Measurements from ENCODE around the gene IFRD1.

Gene IFRD1

DNA sequence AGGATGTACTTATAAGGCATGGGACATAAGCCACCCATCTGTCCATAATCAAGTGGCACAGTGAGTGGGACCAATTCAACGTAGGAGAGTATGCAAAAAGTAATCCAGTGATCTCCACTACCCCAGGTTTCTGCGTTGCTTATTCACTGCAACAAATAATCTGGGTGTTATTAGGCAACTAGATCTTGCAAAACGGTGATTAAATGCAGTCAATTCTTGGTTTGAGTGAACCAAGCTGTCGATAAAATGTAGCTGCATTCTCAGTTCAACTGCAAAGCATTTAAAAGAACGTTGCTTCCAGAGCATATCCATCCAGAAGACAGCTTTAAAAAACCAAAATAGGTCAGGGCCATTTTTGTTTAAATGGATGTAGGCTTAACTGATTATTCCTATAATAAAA lies 35.5 kb downstream of the IFRD1 start:
- TF ChIP-seq, protein P1, sequence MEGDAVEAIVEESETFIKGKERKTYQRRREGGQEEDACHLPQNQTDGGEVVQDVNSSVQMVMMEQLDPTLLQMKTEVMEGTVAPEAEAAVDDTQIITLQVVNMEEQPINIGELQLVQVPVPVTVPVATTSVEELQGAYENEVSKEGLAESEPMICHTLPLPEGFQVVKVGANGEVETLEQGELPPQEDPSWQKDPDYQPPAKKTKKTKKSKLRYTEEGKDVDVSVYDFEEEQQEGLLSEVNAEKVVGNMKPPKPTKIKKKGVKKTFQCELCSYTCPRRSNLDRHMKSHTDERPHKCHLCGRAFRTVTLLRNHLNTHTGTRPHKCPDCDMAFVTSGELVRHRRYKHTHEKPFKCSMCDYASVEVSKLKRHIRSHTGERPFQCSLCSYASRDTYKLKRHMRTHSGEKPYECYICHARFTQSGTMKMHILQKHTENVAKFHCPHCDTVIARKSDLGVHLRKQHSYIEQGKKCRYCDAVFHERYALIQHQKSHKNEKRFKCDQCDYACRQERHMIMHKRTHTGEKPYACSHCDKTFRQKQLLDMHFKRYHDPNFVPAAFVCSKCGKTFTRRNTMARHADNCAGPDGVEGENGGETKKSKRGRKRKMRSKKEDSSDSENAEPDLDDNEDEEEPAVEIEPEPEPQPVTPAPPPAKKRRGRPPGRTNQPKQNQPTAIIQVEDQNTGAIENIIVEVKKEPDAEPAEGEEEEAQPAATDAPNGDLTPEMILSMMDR (conservative IDR thresholded peaks at IDR 0.05; ENCODE audit: low read length), result no peak
- no peak overlapping the region for H3K4me3 ChIP-seq (ENCODE audit: low read length)
- peak; percentile 39 for DNase-seq (ENCODE audit: low read depth)

DNA sequence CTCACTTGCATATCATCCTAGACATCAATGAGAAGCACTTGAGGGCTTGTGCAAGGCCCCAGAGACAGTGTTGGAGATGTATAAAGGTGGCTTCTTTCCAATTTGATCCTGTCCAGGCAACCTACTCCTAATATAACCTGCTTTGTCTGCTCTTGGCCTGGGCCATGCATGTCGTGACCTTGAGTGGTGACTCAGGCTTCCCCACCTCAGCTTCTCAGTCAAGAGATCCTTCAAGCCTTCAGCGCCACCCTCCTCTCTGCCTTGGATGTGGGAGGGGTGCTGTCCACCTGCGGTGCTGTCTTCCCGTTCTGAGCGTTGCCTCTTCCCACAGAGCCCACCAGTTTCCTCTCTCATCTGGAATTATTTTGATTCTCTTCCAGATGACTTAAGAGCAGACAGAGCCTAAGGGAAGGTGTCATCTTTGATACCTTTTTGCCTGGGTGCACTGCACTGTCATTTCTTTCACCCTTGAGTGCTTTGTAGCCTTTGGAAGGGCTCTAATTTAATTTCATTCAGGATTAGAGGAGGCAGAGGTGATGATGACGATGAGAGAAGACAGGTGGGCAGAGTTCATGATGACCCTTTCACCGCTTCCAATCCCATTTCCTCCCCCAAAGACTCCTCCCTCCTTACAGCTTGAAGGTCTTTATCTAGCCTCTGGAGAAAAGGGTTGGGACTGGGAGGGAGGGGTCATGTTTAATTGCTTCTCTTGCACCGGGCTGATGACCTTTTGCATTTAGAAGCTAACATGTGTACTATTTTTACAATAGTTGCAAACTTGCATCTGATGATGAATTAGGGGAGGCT lies 37.4 kb downstream of the IFRD1 start:
- no peak overlapping the region for H3K4me3 ChIP-seq (ENCODE audit: low read length)
- DNase-seq (ENCODE audit: low read depth), result no peak
- TF ChIP-seq, protein P1 (conservative IDR thresholded peaks at IDR 0.05; ENCODE audit: low read length), result no peak

DNA sequence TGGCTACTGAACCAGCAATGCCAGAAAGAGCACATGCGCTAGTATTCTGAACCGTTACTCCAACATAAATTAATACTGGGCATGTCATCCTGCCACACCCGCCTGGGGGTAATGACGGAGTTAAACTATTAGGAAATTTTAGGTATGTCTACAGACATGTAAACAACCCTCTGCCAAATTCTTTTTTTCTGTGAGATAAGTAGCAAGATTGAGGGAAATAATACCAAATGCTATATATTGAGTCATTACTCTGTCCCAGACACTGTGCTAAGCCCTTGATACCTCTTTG lies 37.9 kb downstream of the IFRD1 start:
- DNase-seq (ENCODE audit: low read depth), result no peak
- TF ChIP-seq, protein P1 (conservative IDR thresholded peaks at IDR 0.05; ENCODE audit: low read length), result no peak
- no peak overlapping the region for H3K4me3 ChIP-seq (ENCODE audit: low read length)

DNA sequence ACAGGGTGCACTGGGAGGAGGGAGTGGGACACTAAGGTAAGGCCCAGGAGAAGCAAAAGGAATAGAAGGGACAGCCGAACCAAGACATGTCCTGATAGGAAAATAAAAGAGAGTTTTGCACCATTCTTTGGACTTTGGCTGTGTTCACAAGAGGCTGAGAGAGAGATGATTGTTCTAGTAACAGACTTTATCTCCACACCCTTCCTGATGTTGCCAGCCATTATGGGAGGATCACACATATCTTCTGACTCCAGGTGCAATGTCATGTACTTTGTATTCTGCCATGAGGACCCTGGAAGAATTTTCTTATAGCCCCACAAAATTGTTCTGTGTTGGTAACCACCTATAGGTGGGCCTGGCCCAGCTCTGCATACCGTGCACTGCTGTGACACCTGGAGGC lies 41.9 kb downstream of the IFRD1 start:
- H3K4me3 ChIP-seq (ENCODE audit: low read length), result no peak overlapping the region
- TF ChIP-seq, protein P1 (conservative IDR thresholded peaks at IDR 0.05; ENCODE audit: low read length), result no peak
- no peak for DNase-seq (ENCODE audit: low read depth)

DNA sequence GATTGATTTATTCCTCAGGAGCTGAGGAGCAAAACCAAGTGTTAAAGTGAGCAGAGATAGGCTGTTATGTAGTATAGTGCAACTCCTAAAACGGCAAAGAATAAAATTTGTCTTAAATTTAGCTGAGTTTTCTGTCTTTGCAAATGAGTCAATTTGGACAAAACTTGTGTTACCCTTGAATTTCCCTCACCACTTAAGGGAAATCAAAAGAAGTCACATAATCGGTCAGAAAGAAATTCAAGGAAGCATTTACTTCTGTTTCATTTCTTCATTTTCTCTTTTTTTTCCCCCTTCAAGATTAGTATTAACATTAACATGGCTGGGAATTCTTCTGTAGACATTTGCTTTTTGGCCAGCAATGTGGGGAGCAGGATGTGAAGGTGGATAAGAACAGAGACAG lies 44.4 kb downstream of the IFRD1 start:
- H3K4me3 ChIP-seq (ENCODE audit: low read length), result no peak overlapping the region
- TF ChIP-seq, protein P1 (conservative IDR thresholded peaks at IDR 0.05; ENCODE audit: low read length), result no peak
- DNase-seq (ENCODE audit: low read depth), result no peak

DNA sequence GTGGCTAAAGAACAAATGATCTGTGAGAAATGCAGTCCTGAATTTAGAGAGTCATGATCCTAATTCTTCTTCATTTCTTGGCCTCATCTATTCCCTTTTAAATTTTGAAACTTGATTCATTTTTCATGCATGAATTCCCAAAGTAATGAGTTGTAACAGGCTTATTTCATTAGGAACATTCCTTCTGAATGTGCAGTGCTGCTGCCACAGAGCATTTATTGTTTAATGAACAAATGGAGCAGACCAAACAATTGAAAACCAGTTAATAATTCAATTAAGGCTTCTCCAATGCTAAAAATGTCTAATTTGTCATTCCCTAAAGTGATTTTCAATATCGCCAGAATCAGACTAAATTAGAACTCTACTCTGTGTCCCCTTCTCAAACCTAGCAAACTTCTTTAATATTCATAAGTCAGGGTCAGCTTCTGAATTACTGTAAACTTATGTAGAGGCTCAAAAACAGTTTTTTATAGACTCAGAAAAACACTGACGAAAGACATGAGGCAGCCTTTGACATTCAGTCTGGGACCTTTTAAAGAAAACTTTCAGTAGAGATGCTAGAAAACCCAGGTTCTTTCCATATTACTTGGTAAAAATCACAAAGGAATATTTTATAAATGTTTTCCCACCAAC lies 45.0 kb downstream of the IFRD1 start:
- peak; percentile 33 for DNase-seq (ENCODE audit: low read depth)
- no peak overlapping the region for H3K4me3 ChIP-seq (ENCODE audit: low read length)
- TF ChIP-seq, protein P1 (conservative IDR thresholded peaks at IDR 0.05; ENCODE audit: low read length), result no peak

Data from AG10803 (cell line).